ENCODE results near the gene GPR146.

DNA sequence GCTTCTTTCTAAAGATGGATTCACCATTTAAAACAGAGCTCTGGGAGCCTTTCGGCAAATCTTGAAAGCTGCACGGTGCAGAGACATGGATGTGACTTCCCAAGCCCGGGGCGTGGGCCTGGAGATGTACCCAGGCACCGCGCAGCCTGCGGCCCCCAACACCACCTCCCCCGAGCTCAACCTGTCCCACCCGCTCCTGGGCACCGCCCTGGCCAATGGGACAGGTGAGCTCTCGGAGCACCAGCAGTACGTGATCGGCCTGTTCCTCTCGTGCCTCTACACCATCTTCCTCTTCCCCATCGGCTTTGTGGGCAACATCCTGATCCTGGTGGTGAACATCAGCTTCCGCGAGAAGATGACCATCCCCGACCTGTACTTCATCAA, 47.3 kb downstream of the GPR146 start:
- TF ChIP-seq TAF1 (IDR thresholded peaks at IDR 0.05; ENCODE audit: low read depth, low read length) (no peak), POLR2A (IDR thresholded peaks at IDR 0.05; ENCODE audit: low read depth, low read length) (no peak), POLR2AphosphoS5 (IDR thresholded peaks at IDR 0.05; ENCODE audit: low read depth, low read length) (no peak)

All from GM12891 (cell line).